Measurements from ENCODE around the gene SDC1. TPM values are rescaled to one million over a fixed set of nuclear protein-coding genes. Genes with fewer than 3 reads are reported as not detected.

Gene SDC1
- total RNA-seq, 1 donor = 110 TPM

- no peak for TF ChIP-seq CTCF (IDR thresholded peaks at IDR 0.05; ENCODE audit: insufficient read depth, low read depth, low read length)
- no peak overlapping the region for H3K4me3 ChIP-seq (ENCODE audit: low read depth, low read length)
- DNase-seq (ENCODE audit: low read depth) = no peak
Measured at GRCh38 chr2:20164061-20164733, 60.7 kb downstream of the SDC1 start.

DNA sequence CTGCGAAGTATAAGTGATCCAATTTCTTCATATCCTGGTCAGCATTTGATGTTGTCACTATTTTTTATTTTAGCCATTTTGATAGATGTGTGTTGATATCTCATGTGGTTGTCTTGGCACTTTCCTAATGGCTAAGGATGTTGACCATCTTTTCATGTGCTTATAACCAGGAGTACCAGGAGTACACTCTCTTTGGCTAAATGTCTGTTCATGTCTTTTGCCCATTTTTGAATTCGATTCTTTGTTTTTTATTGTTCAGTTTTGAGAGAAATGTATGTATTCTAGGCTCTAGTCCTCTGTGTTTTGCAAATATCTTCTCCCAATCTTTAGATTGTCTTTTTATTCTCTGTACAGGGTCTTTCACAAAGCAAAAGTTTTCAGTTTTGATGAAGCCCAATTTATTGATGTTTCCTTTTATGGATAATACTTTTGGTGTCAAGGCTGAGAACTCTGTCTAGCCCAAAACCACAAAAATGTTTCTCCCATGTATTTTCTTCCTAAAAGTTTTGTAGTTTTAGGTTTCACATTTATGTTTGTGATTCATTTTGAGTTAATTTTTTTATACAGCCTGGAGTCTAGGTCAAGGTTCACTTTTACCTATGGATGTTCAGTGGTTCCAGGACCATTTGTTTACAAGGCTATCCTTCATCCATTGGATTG is 65.4 kb downstream of the SDC1 start:
- TF ChIP-seq CTCF (IDR thresholded peaks at IDR 0.05; ENCODE audit: insufficient read depth, low read depth, low read length) = no peak
- no peak for DNase-seq (ENCODE audit: low read depth)
- no peak overlapping the region for H3K4me3 ChIP-seq (ENCODE audit: low read depth, low read length)

- no peak for TF ChIP-seq CTCF (IDR thresholded peaks at IDR 0.05; ENCODE audit: insufficient read depth, low read depth, low read length)
- no peak for DNase-seq (ENCODE audit: low read depth)
- no peak overlapping the region for H3K4me3 ChIP-seq (ENCODE audit: low read depth, low read length)
Measured at GRCh38 chr2:20157193-20157891, 67.6 kb downstream of the SDC1 start.

- no peak for DNase-seq (ENCODE audit: low read depth)
- H3K4me3 ChIP-seq (ENCODE audit: low read depth, low read length) = no peak overlapping the region
- TF ChIP-seq CTCF (IDR thresholded peaks at IDR 0.05; ENCODE audit: insufficient read depth, low read depth, low read length) = no peak
Measured at GRCh38 chr2:20156836-20157192, 68.1 kb downstream of the SDC1 start.

DNA sequence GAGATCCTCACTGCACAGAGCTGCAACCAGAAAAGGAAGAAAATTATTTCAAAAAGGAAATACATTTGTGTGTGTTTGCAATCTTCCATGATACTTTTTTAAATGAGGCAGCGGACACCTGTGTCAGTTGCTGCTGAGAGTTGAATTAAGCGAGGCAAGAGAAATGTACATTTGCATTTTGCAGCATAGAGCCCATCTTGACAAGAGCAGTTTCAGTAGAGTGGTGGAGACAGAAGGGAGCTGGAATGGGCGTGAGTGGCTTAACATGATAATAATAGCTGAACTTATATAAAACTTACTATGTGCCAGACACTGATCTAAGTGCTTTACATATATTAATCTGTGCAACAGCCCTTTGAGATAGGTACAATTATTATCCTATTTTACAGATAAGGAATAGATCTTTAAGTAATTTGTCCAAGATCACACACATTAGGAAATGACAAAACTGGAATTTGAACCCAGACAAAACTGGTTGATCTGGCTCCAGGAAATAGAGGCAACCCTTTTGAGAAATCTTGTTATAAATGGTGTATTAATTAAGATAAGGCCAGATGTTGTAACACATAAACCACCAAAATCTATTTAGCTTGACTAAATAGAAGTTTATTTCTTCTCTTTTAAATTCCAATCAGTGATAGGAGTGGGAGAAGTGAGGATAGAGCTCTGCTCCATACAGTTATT is 68.7 kb downstream of the SDC1 start:
- H3K4me3 ChIP-seq (ENCODE audit: low read depth, low read length) = no peak overlapping the region
- no peak for TF ChIP-seq CTCF (IDR thresholded peaks at IDR 0.05; ENCODE audit: insufficient read depth, low read depth, low read length)
- no peak for DNase-seq (ENCODE audit: low read depth)

DNA sequence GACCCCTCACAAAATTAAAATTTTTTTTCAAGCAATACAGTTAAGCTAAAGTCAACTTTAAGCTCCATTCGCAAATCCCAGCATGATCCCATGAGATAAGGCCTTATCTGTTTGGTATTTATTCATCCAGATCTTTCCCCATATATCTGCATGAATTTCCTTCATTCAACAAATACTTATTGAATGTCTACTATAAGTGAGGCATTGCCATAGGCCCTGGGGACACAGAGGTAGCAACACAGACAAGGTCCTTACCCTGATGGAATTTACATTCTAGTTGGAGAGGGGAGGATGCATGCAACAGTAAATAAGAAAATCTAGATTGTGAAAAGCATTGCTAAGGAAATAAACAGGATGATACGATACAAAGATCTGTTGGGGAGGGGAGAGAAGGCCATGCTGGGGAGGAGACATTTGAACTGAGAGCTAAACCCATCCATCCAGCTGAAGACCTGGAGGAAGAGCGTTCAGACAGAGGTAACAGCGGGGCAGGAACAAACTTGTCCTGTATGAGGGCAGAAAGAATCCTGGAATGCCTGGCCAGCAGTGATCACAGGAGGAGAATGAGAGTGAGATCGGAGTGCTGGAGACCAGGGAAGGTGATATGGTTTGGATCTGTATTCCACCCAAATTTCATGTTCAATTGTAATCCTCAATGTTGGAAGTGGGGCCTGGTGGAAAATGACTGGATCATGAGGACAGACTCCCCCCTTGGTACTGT is 71.6 kb downstream of the SDC1 start:
- H3K4me3 ChIP-seq (ENCODE audit: low read depth, low read length) = no peak overlapping the region
- TF ChIP-seq CTCF (IDR thresholded peaks at IDR 0.05; ENCODE audit: insufficient read depth, low read depth, low read length) = no peak
- DNase-seq (ENCODE audit: low read depth) = no peak
